Renal cortex interstitium (tissue), 11 donors: Measurements from ENCODE around the gene GUCY2C. TPM values are rescaled to one million over a fixed set of nuclear protein-coding genes. Genes with fewer than 3 reads are reported as not detected.

Source experiments
- DNase-seq, 11 donors: peaks; one replicate each; pipeline ENCODE4 v3.0.0-alpha.2; 2013; ENCODE audit warnings: low read depth in 9 of 11, low spot score in 4 of 11; ENCODE audit errors: extremely low read depth in 1 of 11
- polyA plus RNA-seq, 3 donors: library from polyadenylated mRNA; unstranded; fragments of 120-200 nt; gene quantifications; one replicate each; pipeline ENCODE4 v1.2.1, GENCODE V29; 2013; ENCODE audit not compliant: insufficient read length in 3 of 3

GUCY2C gene
- polyA plus RNA-seq, 3 donors = 0.47 to 0.86 (median 0.51) TPM

- no peak for DNase-seq
Observed at GRCh38 chr12:14589169-14590004, 107.0 kb downstream of the GUCY2C start.

- no peak for DNase-seq
Observed at GRCh38 chr12:14588571-14588970, 107.8 kb downstream of the GUCY2C start.

- no peak for DNase-seq
Observed at GRCh38 chr12:14578646-14579045, 117.8 kb downstream of the GUCY2C start.

- no peak for DNase-seq
Observed at GRCh38 chr12:14577344-14577743, 119.1 kb downstream of the GUCY2C start.

- no peak for DNase-seq
Observed at GRCh38 chr12:14576896-14577295, 119.5 kb downstream of the GUCY2C start.

GRCh38 chr12:14575585-14575984 lies 120.8 kb downstream of the GUCY2C start:
- DNase-seq = no peak

GRCh38 chr12:14573118-14573517 lies 123.3 kb downstream of the GUCY2C start:
- DNase-seq = no peak

GRCh38 chr12:14572401-14572800 lies 124.0 kb downstream of the GUCY2C start:
- DNase-seq = no peak

- DNase-seq = no peak
Observed at GRCh38 chr12:14571779-14572178, 124.6 kb downstream of the GUCY2C start.

- no peak for DNase-seq
Observed at GRCh38 chr12:14570231-14570630, 126.2 kb downstream of the GUCY2C start.

- DNase-seq = peak in 8 of 11 donors; percentile 41 to 61 (median 51)
Observed at GRCh38 chr12:14567351-14568162, 128.8 kb downstream of the GUCY2C start, which contains the start of gene PLBD1. Gene PLBD1, minus strand, starts transcription at chr12:14567883. Its CDS starts 187 bp downstream, at chr12:14567696.

GRCh38 chr12:14564336-14564959 lies 132.0 kb downstream of the GUCY2C start:
- DNase-seq = no peak

- DNase-seq = no peak
Observed at GRCh38 chr12:14563046-14563445, 133.4 kb downstream of the GUCY2C start.

Other genes with a start within 250 kb of the GUCY2C start
- 10 to 100 TPM; 40.7 to 50.1 (median 46.6) TPM for gene PLBD1, start 128.7 kb downstream of the GUCY2C start, polyA plus RNA-seq
- gene WBP11, start 106.9 kb upstream of the GUCY2C start, polyA plus RNA-seq = 100 to 1,000 TPM in 2 of 3 donors, 10 to 100 TPM in 1; 96.1 to 135 (median 114) TPM
- 1 to 10 TPM; 4.4 to 5.3 (median 4.8) TPM for gene C12orf60, start 107.1 kb upstream of the GUCY2C start, polyA plus RNA-seq
- gene SMCO3, start 117.6 kb upstream of the GUCY2C start, polyA plus RNA-seq = 1 to 10 TPM; 2.2 to 2.7 (median 2.3) TPM
- under 1 TPM; 0.21 to 0.34 (median 0.22) TPM for gene ART4, start 146.9 kb upstream of the GUCY2C start, polyA plus RNA-seq
- 10 to 100 TPM; 40.5 to 56.9 (median 42.6) TPM for gene MGP, start 189.3 kb upstream of the GUCY2C start, polyA plus RNA-seq
- 10 to 100 TPM; 25.0 to 33.9 (median 26.3) TPM for gene ERP27, start 241.9 kb upstream of the GUCY2C start, polyA plus RNA-seq